Naive thymus-derived CD8-positive, alpha-beta T cell (primary cell): ENCODE results near the gene CD79A. TPM values are rescaled to one million over a fixed set of nuclear protein-coding genes. Genes with fewer than 3 reads are reported as not detected.

Experiments
- ATAC-seq, 2 donors: fragments of 150-1000 bp; cut with Tn5 transposase in 1 of 2; sonication (Bioruptor Pico), chemical (Tn5 transposase) in 1 of 2; 1 replicate in 1 of 2; 2 replicates in 1 of 2; pipeline ENCODE4 v1.10.0; 2021; ENCODE audit warnings: mild to moderate bottlenecking in 2 of 2, moderate library complexity in 2 of 2
- POLR2A ChIA-PET: fragments of 350-600 bp; sonication (Branson Sonifier 250); formaldehyde crosslinking; loops from one replicate; lab custom pipeline; 2021; ENCODE audit warnings: antibody characterized with exemption; lab: Charles Lee
- DNase-seq, 10 donors: peaks; one replicate each; pipeline versions ENCODE4 v3.0.0 to v3.0.0-alpha.2; 2020 to 2022
- H3K27ac Mint-ChIP-seq, 10 donors: one replicate each; pipeline ENCODE4 v1.8.0; 2020 to 2022; ENCODE audit warnings: mild to moderate bottlenecking in 10 of 10, mixed read lengths in 10 of 10, moderate library complexity in 4 of 10, inconsistent platforms in 1 of 10
- H3K27me3 Mint-ChIP-seq, 5 donors: one replicate each; pipeline ENCODE4 v1.8.0; 2021 to 2022; ENCODE audit warnings: mixed read lengths in 5 of 5
- H3K36me3 Mint-ChIP-seq, 3 donors: one replicate each; pipeline ENCODE4 v1.8.0; 2020 to 2022; ENCODE audit warnings: mixed read lengths in 3 of 3, mild to moderate bottlenecking in 2 of 3, inconsistent platforms in 1 of 3
- H3K4me1 Mint-ChIP-seq, 4 donors: one replicate each; pipeline ENCODE4 v1.8.0; 2021 to 2022; ENCODE audit warnings: mixed read lengths in 4 of 4
- H3K4me3 Mint-ChIP-seq, 10 donors: one replicate each; pipeline ENCODE4 v1.8.0; 2020 to 2022; ENCODE audit warnings: mild to moderate bottlenecking in 10 of 10, mixed read lengths in 10 of 10, moderate library complexity in 6 of 10, inconsistent platforms in 1 of 10
- H3K9me3 Mint-ChIP-seq, 9 donors: one replicate each; pipeline ENCODE4 v1.8.0; 2020 to 2022; ENCODE audit warnings: mixed read lengths in 9 of 9, mild to moderate bottlenecking in 3 of 9, inconsistent platforms in 1 of 9, moderate library complexity in 1 of 9
- polyA plus RNA-seq, 3 donors: library from polyadenylated mRNA; unstranded; fragments of 300-500 nt; fragmentation: Illumina TruSeq; gene quantifications; one replicate each; pipeline ENCODE4 v1.2.3, GENCODE V29; 2021
- total RNA-seq, 8 experiments: library from RNA in 2 of 8; stranded (reverse) in 2 of 8; gene quantifications; one replicate each; pipeline ENCODE4 v1.2.3 and lab custom pipeline; 2021 to 2026

The CD79A gene
- total and polyA plus RNA-seq, 5 experiments from 2014 or later: 48.6 to 88.2 (median 54.9) TPM

DNA sequence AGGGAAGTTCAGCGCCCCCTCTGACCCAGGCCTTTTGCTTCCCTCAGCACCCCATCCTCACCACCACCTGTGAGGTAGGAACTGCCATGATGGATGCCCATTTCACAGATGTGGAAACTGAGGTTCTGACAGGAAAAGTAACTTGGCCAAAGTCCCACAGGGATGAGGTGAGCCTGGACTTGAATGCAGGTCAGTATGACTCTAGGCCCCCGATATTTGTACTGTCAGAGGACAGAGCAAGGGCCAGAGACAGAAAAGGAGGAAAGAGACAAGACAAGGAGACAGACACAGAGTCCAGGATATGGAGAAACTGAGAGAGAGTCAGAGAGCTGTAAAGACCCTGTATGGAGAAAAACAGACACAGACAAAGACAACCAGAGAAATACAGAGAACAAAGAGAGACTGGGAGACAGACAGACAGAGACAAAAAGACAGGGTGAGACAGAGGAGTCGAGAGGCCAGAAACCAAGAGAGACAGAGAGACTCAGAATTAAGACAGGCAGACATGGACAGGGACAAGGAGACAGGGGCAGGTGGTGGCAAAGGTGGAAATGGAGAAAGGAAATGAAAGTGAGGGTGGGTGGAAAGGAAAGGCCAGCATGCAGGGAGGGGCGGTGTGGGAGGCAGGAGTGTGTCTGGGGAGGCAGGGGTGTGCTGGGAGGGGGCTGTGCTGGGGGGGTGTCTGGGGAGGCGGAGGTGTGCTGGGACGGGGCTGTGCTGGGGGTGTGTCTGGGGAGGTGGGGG is 46.1 kb downstream of the CD79A start:
- Mint-ChIP-seq H3K27me3 (peaks cover 0 to 14% (median 6%) of the 10 kb centered on the region in 5 donors), H3K4me1 (peaks cover 18 to 23% (median 22%) of the 10 kb centered on the region in 4 donors), H3K9me3 (no peaks in the 10 kb centered on the region), H3K4me3 (peak overlapping the region in 3 of 10 donors; percentile 2 to 57 (median 8)), H3K27ac (peak overlapping the region in 7 of 10 donors; percentile 5 to 85 (median 53)), H3K36me3 (peaks cover 0 to 2% (median 0%) of the 10 kb centered on the region in 3 donors)
- ATAC-seq (no peak), DNase-seq (no peak)
- POLR2A ChIA-PET: interaction anchor here (1.3 to 2.1 kb wide), 5 partner anchors 21 to 63 kb away, joined by 3 to 8 read pairs (median 7); partner anchors contain the start of gene RPS19

DNA sequence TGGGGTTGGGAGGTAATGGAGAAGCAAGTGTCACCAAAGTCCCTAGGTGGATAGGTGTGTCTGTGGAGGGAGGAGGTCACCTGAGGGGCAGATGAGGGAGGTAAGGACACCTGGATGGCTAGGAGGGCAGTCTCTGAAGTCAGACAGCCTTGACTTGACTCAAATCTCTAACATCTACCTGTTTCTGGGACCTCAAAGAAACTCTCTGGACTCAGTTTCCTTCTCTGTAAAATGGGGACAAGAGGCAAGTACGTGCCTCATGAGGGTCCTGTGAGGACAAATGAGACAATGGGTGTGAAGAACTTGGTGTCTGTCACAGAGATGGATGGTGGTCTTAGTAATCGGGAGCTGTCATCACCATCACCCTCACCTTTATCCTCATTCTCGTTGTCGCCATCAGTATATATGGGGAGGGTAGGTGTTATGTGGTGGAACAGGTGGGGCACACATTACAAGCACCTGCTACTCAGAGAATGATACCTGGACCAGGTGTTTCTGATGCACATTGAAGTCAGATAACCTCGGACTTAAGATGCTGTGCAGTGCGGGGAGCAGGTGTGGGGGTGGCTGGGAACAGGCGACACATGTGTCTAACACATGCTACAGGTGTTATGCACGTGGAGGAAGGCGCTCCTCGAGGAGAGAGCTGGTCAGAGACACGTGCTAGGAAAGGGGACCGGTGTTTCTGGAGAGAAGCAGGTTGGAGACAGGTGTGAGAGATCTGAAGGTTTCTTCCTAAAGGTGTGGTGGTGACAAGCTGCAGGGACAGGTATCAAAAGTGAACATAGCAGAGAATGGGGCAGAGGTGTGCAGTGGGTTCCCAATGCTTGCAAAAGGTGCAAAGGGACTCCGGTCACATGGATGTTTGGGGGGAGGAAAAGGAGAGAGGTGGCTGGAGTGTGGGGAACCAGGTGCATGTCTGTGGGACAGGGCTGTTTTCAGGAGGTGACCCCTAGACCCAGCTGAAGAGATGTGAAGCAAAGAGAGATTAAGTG is 47.4 kb downstream of the CD79A start:
- Mint-ChIP-seq H3K4me1 (peaks cover 24 to 32% (median 30%) of the 10 kb centered on the region in 4 donors), H3K27ac (no peak overlapping the region), H3K9me3 (no peaks in the 10 kb centered on the region), H3K36me3 (peaks cover 0 to 2% (median 0%) of the 10 kb centered on the region in 3 donors), H3K4me3 (peak overlapping the region in 1 of 10 donors; percentile 54), H3K27me3 (peaks cover 0 to 17% (median 6%) of the 10 kb centered on the region in 5 donors)
- ATAC-seq (no peak), DNase-seq (no peak)
- POLR2A ChIA-PET: interaction anchor here (1.0 to 8.2 kb wide), 6 partner anchors 21 to 65 kb away, joined by 3 to 51 read pairs (median 3); partner anchors contain the start of gene ARHGEF1

GRCh38 chr19:41925208-41926003 is 48.3 kb downstream of the CD79A start:
- DNase-seq (no peak), ATAC-seq (no peak)
- Mint-ChIP-seq H3K4me1 (peaks cover 29 to 41% (median 39%) of the 10 kb centered on the region in 4 donors), H3K27ac (no peak overlapping the region), H3K4me3 (no peak overlapping the region), H3K27me3 (peaks cover 0 to 17% (median 6%) of the 10 kb centered on the region in 5 donors), H3K36me3 (peaks cover 0 to 2% (median 0%) of the 10 kb centered on the region in 3 donors), H3K9me3 (no peaks in the 10 kb centered on the region)
- POLR2A ChIA-PET: interaction anchor here (1.2 to 8.2 kb wide), 4 partner anchors 22 to 66 kb away, joined by 3 to 51 read pairs (median 6); no protein-coding TSS in a partner anchor

- POLR2A ChIA-PET: interaction anchor here (1.1 to 9.4 kb wide), 4 partner anchors 17 to 38 kb away, joined by 3 to 176 read pairs (median 30); partner anchors contain the start of gene ARHGEF1
- no peak overlapping the region for H3K27ac Mint-ChIP-seq
Measured at GRCh38 chr19:41926028-41926762, 49.1 kb downstream of the CD79A start.

DNA sequence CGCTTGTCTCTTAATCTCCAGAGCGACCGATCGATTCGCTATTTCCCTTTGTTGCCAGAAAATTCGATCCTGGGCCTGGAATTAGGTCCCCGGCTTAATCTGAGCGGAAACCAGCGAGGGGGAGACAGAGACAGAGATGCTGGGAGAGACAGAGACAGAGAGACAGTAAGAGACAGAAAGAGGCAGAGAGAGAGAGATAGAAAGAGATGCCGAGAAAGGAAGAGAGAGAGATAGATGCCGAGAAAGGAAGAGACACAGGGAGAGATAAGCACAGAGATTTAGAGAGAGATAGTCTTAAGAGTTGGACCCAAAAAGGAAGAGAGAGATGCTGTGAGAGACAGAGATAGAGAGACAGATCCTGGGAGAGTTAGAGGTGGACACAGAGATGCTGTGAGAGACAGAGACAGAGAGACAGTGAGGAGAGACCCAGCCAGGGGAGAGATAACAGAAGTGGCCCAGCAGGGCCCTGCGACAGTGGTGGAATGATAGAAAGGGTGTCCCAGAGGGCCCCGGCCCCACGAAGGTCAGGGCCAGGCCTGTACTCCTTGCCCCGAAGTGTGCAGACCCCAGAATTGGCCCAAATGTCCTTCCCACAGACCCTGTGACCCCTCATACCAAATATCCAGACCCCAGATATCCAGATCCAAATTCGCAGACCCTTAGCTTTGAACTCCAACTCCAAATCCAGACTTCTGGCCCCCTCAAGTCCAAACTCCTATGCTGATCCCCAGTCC is 49.9 kb downstream of the CD79A start:
- POLR2A ChIA-PET: interaction anchor here (0.5 to 9.4 kb wide), 9 partner anchors 7 to 56 kb away, joined by 3 to 176 read pairs (median 6); partner anchors contain the start of gene ARHGEF1
- Mint-ChIP-seq H3K4me1 (peaks cover 30 to 43% (median 41%) of the 10 kb centered on the region in 4 donors), H3K9me3 (no peaks in the 10 kb centered on the region), H3K36me3 (peaks cover 0 to 2% (median 0%) of the 10 kb centered on the region in 3 donors), H3K27ac (no peak overlapping the region), H3K4me3 (no peak overlapping the region), H3K27me3 (peaks cover 0 to 13% (median 4%) of the 10 kb centered on the region in 5 donors)
- no peak for ATAC-seq
- DNase-seq: no peak

More at GRCh38 chr19:41926028-41926762, 49.1 kb downstream of the CD79A start:
- H3K36me3 Mint-ChIP-seq: peaks cover 0 to 2% (median 0%) of the 10 kb centered on the region in 3 donors
- DNase-seq (no peak), ATAC-seq (no peak)
- no peaks in the 10 kb centered on the region for H3K9me3 Mint-ChIP-seq
- H3K4me1 Mint-ChIP-seq: peaks cover 32 to 45% (median 42%) of the 10 kb centered on the region in 4 donors
- H3K27me3 Mint-ChIP-seq: peaks cover 0 to 17% (median 5%) of the 10 kb centered on the region in 5 donors
- H3K4me3 Mint-ChIP-seq: no peak overlapping the region

DNA sequence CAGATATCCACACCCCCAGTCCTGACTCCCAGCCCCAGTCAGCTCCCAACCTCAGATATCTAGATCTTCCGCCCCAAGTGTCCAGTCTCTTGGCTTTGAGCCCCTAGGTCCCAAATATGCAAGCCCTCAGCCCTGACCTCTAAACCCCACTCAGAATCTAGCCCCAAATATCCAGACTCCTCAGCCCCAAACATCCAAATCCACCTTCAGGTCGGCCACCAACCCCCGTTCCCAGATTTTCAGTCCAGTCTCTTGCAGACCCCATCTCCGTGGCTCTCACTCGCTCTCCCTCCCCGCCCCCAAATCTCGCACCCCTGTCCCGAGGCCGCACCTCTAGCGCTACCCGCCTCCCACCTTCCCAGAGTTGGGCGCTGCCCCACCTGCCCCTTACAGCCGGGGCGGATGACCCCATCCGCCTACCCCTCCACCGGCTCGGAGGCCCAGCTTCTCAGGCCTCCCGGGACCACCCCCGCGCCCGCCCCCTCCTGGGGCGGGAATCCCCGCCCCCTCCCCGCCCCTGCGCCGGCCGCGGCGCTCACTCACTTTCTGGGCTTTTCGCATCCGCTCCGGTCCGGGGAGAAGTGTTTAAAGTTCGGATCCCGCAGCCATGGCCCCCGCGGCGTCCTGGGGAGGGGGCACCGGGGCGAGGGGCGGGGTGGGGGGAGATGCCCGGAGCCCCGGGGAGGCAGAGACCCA is 50.6 kb downstream of the CD79A start:
- Mint-ChIP-seq H3K27me3 (peaks cover 0 to 9% (median 0%) of the 10 kb centered on the region in 5 donors), H3K4me3 (peak overlapping the region in 7 of 10 donors; percentile 86 to 97 (median 94)), H3K36me3 (peaks cover 0 to 2% (median 0%) of the 10 kb centered on the region in 3 donors), H3K4me1 (peaks cover 25 to 40% (median 37%) of the 10 kb centered on the region in 4 donors), H3K27ac (peak overlapping the region in 3 of 10 donors; percentile 67 to 88 (median 87)), H3K9me3 (no peaks in the 10 kb centered on the region)
- DNase-seq: peak in 2 of 10 donors; percentile 43
- POLR2A ChIA-PET: interaction anchor here (0.5 to 9.4 kb wide), 12 partner anchors 8 to 57 kb away, joined by 3 to 176 read pairs (median 7); partner anchors contain the start of gene ARHGEF1
- ATAC-seq: peak; percentile 29

GRCh38 chr19:41928221-41928683 is 51.2 kb downstream of the CD79A start, which contains the start of gene ERFL:
Gene ERFL (minus strand): TSS chr19:41928449. CDS start chr19:41912919, 15,530 bp downstream.
- peak within 1 kb of the TSS in 7 of 10 donors; percentile 86 to 97 (median 94) for H3K4me3 Mint-ChIP-seq
- H3K36me3 Mint-ChIP-seq: peaks cover 0 to 2% (median 0%) of the 10 kb centered on the region in 3 donors
- POLR2A ChIA-PET: interaction anchor here (0.9 to 9.4 kb wide), 9 partner anchors 9 to 56 kb away, joined by 3 to 176 read pairs (median 8); partner anchors contain the start of genes ARHGEF1 and CD79A
- peaks cover 0 to 5% (median 0%) of the 10 kb centered on the region in 5 donors for H3K27me3 Mint-ChIP-seq
- peaks cover 24 to 43% (median 37%) of the 10 kb centered on the region in 4 donors for H3K4me1 Mint-ChIP-seq
- peak in 1 of 10 donors; percentile 34 for DNase-seq
- no peaks in the 10 kb centered on the region for H3K9me3 Mint-ChIP-seq
- peak; percentile 37 to 47 for ATAC-seq
- H3K27ac Mint-ChIP-seq: peak within 1 kb of the TSS in 9 of 10 donors; percentile 83 to 94 (median 91)

DNA sequence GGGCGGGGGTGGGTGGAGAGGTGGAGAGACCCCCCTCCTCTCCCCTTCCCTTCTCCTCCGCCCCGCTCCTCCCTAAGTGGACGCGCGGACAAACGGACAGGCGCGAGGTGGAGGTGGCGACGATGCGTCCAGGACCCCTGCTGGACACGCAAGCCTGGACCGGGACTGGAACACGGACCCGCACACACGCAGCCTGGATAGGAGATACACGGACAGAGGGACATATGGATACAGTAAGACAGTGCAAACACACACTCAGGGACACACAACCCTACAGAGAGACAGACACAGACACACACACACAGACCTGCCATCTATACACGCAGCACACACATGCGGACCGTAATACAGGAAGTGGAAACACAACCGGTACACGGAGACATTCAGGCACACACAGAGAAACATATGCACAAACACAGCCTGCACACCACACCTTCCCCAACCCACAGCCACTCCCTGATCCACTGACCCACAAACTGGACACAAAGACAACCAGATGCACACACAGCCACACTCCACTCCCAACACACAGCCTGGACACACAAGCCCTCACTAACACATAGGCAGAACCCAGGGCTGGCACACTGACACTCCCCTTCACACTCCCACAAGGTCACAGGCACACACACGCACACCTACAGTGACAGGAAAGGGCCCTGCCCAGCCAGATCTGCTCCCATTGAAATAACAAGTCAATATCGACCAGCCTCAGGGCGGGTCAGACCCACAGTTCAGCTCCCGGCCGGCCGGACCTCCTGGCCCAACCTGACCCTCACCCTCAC is 51.9 kb downstream of the CD79A start:
- no peaks in the 10 kb centered on the region for H3K9me3 Mint-ChIP-seq
- peak in 1 of 10 donors; percentile 52 for DNase-seq

More for the DNA sequence above, 51.9 kb downstream of the CD79A start:
- Mint-ChIP-seq H3K27me3 (peaks cover 0 to 3% (median 0%) of the 10 kb centered on the region in 5 donors), H3K36me3 (no peaks in the 10 kb centered on the region), H3K27ac (peak overlapping the region in 9 of 10 donors; percentile 83 to 94 (median 91)), H3K4me3 (peak overlapping the region in 7 of 10 donors; percentile 86 to 97 (median 94)), H3K4me1 (peaks cover 28 to 46% (median 41%) of the 10 kb centered on the region in 4 donors)
- POLR2A ChIA-PET: interaction anchor here (0.8 to 9.4 kb wide), 17 partner anchors 9 to 69 kb away, joined by 3 to 176 read pairs (median 6); partner anchors contain the start of genes ARHGEF1, CD79A, RABAC1 and RPS19
- peak; percentile 66 to 73 for ATAC-seq
